ENCODE results near the gene NUDT8.
"Not testable (repeated sequence)": the region's sequence is repeated elsewhere in the genome, so short reads cannot be mapped to it uniquely, and the experiment has no call there.

Gene NUDT8

DNA sequence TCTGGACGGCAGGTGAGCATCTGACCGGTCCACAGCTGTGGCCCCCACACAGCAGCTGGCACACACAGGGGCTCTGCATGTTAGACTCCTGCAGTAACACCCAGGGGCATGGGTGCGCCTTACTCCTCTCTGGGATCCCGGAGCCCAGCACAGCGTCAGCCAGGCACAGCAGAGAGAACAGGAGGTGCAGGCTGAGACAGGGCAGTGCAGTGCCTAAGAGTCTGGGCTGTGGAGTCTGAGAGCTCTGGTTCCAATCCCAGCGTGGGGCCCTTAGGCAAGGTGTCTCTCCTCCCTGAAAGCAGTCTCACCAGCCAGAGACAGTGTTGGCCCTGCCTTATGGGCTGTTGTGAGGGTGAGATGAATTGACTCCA is 2.3 kb downstream of the NUDT8 start:
- no peak for DNase-seq

GRCh38 chr11:67626970-67627369 is 2.8 kb downstream of the NUDT8 start:
- peak; percentile 47 for DNase-seq

DNA sequence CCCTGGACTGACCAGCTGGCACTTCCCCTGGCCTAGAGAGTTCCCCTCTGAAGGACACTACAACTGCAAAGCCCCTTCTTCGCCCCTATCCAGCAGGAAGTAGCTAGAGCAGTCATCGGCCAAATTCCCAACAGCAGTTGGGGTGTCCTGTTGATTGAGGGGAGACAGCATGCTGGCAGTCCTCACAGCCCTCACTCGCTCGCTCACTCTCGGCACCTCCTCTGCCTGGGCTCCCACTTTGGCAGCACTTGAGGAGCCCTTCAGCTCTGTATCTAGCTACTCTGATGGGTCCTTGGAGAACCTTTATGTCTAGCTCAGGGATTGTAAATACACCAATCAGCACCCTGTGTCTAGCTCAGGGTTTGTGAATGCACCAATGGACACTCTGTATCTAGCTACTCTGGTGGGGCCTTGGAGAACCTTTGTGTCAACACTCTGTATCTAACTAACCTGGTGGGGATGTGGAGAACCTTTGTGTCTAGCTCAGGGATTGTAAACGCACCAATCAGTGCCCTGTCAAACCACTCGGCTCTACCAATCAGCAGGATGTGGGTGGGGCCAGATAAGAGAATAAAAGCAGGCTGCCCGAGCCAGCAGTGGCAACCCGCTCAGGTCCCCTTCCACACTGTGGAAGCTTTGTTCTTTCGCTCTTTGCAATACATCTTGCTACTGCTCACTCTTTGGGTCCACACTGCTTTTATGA is 3.5 kb downstream of the NUDT8 start:
- peak; percentile 89 for DNase-seq

- DNase-seq: not testable (repeated sequence)
Observed at GRCh38 chr11:67623795-67624194, 5.9 kb downstream of the NUDT8 start.

DNA sequence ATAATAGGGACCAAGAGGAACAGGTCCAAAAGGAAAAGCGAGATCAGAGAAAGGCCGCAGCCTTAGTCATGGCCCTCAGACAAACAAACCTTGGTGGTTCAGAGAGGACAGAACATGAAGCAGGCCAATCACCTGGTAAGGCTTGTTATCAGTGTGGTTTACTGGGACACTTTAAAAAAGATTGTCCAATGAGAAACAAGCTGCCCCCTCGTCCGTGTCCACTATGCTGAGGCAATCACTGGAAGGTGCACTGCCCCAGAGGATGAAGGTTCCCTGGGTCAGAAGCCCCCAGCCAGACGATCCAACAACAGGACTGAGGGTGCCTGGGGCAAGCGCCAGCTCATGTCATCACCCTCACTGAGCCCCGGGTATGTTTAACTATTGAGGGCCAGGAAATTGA is 6.8 kb downstream of the NUDT8 start:
- DNase-seq: not testable (repeated sequence)

- DNase-seq: not testable (repeated sequence)
Observed at GRCh38 chr11:67621928-67622327, 7.8 kb downstream of the NUDT8 start.

- DNase-seq: peak; percentile 66
Observed at GRCh38 chr11:67620621-67621020, 9.1 kb downstream of the NUDT8 start.

DNA sequence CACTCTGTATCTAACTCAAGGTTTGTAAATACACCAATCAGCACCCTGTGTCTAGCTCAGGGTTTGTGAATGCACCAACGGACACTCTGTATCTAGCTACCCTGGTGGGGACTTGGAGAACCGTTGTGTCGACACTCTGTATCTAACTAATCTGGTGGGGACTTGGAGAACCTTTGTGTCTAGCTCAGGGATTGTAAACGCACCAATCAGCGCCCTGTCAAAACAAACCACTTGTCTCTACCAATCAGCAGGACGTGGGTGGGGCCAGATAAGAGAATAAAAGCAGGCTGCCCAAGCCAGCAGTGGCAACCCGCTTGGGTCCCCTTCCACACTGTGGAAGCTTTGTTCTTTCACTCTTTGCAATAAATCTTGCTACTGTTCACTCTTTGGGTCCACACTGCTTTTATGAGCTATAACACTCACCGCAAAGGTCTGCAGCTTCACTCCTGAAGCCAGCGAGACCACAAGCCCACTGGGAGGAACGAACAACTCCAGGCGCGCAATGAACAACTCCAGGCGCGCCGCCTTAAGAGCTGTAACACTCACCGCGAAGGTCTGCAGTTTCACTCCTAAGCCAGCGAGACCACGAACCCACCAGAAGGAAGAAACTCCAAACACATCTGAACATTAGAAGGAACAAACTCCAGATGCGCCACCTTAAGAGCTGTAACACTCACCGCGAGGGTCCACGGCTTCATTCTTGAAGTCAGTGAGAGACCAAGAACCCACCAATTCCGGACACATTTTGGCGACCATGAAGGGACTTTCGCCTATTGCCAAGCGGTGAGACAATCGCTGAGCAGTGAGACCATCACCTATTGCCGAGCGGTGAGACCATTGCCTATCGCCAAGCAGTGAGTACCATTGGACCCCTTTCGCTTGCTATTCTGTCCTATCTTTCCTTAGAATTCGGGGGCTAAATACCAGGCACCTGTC is 9.8 kb downstream of the NUDT8 start:
- DNase-seq: peak; percentile 97

DNA sequence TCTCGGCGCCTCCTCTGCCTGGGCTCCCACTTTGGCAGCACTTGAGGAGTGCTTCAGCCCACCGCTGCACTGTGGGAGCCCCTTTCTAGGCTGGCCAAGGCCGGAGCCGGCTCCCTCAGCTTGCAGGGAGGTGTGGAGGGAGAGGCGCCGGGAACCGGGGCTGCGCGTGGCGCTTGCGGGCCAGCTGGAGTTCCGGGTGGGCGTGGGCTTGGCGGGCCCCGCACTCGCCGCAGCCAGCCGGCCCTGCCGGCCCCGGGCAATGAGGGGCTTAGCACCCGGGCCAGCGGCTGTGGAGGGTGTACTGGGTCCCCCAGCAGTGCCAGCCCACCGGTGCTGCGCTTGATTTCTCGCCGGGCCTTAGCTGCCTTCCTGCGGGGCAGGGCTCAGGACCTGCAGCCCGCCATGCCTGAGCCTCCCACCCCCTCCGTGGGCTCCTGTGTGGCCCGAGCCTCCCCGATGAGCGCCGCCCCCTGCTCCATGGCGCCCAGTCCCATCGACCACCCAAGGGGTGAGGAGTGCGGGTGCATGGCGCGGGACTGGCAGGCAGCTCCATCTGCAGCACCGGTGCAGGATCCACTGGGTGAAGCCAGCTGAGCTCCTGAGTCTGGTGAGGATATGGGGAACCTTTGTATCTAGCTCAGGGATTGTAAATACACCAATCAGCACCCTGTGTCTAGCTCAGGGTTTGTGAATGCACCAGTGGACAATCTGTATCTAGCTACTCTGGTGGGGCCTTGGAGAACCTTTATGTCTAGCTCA is 10.7 kb downstream of the NUDT8 start:
- not testable (repeated sequence) for DNase-seq

GRCh38 chr11:67617243-67617953 is 12.3 kb downstream of the NUDT8 start:
- no peak for DNase-seq

GRCh38 chr11:67616431-67617242 is 13.1 kb downstream of the NUDT8 start:
- no peak for DNase-seq

- no peak for DNase-seq
Observed at GRCh38 chr11:67615728-67616430, 13.9 kb downstream of the NUDT8 start.

DNA sequence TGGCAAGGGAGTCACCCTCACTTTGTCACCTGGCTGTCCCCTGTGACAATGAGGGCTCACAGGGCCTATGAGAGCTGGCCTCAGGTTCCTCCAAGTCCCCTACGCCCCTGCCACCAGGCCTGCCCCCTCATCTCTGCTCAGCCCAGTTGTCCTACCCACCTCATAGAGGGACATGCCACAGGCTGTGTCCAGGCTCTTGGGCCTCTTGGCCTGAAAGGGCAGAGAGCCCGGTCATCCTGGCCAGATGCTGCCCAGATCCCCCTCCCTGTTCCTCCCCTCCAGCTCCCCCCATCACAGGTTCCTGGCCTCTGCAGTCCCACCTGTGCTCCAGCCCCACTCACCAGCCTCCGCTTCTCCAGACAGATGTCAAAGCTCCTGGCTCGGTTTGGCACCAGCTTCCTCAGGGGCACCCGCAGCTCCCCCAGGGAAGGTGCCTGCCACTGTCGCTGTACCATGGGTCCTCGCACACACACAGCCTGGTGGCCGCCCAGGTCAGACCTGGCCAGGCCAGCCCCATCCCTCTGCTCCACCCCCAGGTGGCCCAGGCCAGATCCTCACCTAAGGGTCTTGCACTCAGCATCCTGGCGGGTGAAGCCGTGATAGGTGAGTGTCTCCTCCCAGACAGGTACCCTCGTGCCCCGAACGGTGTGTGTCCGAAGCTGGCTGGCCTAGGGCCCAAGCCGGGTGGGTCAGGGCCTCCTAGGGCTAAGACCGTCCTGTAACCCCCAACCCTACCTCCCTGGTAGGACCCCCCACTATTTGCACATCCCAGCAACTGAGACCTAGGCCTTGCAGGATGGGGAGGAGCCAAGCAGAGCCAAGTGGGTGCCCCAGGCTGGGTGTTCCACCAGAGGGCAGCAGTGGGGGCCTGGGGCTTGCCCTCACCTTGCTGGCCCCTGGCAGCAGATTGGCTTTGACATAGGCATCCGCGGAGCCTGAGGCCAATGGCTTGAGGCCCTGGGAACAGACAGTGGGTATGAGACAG is 14.7 kb downstream of the NUDT8 start:
- no peak for DNase-seq

- DNase-seq: no peak
Observed at GRCh38 chr11:67613960-67614715, 15.6 kb downstream of the NUDT8 start.

GRCh38 chr11:67613313-67613959 is 16.3 kb downstream of the NUDT8 start:
- DNase-seq: no peak

- no peak for DNase-seq
Observed at GRCh38 chr11:67612751-67613150, 17.0 kb downstream of the NUDT8 start.

DNA sequence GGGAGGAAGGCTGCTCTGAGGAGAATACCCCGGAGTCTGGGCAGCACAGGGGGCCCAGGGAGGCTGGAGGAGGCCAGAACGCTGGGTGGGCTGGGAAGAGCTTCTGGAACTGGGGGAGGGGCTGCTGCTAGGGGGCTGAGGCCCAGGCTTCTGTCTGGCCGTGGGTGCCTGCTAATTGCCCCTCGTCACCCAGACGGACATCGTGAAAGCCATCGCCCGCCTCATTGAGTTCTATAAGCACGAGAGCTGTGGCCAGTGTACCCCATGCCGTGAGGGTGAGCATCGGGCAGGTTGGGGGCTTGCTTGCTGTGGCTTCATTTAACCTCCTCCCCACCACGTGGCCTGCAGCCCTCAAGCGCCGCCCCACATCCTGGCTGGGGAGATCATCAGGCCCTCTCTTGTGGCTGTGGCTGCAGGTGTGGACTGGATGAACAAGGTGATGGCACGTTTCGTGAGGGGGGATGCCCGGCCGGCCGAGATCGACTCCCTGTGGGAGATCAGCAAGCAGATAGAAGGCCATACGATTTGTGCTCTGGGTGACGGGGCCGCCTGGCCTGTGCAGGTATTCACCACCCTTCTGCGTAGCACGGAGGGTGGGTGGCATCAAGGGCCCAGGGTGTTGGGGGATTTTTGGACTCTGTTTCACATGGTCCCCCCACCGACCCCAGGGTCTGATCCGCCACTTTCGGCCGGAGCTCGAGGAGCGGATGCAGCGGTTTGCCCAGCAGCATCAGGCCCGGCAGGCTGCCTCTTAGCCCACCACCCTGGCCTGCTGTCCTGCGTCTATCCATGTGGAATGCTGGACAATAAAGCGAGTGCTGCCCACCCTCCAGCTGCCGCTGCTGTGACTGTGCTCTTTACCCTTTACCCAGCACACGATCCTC is 17.8 kb downstream of the NUDT8 start:
- no peak for DNase-seq

All from SHP77 treated with DMSO at 0.1 percent for 48 hours (cell line).